Measurements from ENCODE around the gene HRCT1.

HRCT1 gene

DNA sequence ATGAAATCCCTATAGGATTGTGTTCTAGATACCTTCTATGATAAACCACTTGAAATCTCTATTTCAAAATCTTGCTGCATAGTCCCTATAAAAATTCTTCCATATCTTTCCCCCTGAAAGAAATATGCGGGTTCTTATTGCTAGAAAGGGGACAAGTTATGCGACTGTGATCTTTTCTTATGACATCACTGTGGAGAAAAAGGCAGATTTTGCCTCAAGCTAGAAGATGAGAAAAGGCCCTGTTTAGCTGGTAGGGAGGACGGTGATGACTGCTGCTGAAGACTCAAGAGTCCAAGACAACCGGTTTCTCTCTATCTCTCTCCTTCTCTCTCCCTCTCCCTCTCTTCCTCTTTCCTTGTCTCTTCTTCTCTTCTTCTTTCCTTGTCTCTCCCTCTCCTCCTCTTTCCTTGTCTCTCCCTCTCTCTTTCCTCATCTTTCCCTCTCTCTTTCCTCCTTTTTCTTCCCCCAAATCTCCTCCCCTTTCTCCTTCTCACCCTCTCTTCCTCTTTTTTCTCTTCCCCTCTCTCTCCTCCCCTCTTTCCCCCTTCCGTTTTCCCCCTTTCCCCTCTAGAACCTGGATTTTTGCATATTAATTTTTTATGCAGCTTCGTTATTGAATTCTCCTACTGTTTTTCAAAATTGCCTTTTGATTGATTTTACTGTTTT lies 46.7 kb downstream of the HRCT1 start:
- no peak for DNase-seq
- no peak for TF ChIP-seq GATA1 (IDR thresholded peaks at IDR 0.05; ENCODE audit: low read depth, low read length)
- TF ChIP-seq POLR2A (IDR thresholded peaks at IDR 0.05; ENCODE audit: low read length), result no peak

GRCh38 chr9:35954942-35955546 lies 49.0 kb downstream of the HRCT1 start:
- peak; percentile 64 to 74 for DNase-seq
- no peak for TF ChIP-seq GATA1 (IDR thresholded peaks at IDR 0.05; ENCODE audit: low read depth, low read length)
- TF ChIP-seq POLR2A (IDR thresholded peaks at IDR 0.05; ENCODE audit: low read length), result no peak

DNA sequence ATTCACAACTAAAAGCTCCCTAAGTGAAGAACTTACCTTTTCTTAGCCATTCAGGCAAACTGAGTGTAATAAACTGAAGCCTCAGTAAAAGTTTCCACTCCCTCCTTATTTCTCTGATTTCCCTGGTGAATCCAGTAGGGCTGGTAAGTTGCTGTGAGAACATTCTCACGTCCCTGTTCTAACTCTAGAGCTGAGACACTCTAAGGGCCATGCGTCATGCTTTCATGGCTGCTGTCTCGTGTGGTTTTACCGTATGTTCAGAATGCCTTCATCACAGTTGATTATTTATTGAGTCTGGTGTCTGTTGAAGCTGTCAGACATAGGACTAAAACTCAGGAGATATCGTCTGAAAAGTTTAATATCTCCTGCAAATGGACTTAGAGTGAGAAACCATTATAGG lies 50.6 kb downstream of the HRCT1 start:
- DNase-seq, result no peak
- TF ChIP-seq POLR2A (IDR thresholded peaks at IDR 0.05; ENCODE audit: low read length) (no peak), GATA1 (IDR thresholded peaks at IDR 0.05; ENCODE audit: low read depth, low read length) (no peak)

Measured in erythroblast (primary cell).